ENCODE measurements around the gene KIAA0753.

Gene KIAA0753

DNA sequence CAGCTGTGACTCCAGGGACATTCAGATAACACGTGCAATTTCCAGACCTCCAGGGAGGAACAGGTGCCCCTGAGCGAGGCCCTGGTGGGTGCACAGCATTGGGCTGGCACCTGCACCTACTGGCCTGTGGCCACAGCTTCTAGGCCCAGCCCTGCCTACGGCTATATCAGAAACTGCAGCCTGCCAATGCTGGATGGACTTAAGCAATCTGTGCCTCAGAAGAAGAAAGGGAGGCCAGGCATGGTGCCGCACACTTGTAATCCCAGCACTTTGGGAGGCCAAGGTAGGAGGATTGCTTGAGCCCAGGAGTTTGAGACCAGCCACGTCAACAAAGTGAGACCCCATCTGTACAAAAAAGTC lies 96.5 kb downstream of the KIAA0753 start:
- DNase-seq = no peak

DNA sequence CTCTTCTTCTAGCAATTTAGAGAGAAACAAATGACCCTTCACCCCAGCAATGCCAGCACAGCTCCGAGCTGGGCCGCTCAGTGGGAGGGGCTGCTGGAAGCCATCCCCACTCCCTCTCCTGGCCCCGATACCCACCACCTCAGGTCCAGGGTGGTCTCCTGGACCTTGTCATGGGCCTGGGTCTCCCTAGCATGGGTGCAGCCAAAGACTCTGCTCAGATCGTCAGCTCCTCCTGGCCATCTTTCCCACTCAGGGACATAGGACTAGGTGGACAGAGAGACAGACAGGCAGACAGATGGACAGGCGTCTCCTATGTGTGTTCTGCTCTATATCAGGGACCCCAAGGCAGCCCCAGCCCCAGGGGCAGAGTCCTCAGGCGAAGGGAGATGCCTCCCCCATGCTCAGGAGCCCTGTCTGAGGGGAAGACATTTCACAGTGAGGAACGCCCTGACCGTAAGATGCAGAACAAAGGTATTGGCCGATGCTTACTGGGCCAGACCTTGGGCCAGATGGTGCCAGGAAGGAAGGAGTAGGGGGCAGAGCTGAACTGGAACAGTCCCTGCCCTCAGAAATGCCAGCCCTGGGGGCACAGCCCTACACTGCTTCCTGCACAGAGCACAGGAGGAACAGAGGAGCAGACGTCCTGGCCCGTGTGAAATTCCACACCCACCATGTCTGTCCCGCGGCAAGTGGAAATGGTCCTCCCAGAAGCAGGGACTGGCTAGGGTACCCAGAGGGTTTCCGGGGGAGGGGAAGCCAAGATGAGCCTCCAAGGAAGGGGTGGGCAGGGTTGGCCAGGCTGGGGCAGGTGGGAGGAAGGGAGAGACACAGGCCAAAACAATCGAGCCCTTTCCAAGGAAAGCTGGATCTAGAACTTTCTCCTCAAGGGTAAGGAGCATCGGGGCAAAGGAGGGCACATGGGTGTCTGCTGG lies 97.2 kb downstream of the KIAA0753 start:
- DNase-seq = no peak

DNA sequence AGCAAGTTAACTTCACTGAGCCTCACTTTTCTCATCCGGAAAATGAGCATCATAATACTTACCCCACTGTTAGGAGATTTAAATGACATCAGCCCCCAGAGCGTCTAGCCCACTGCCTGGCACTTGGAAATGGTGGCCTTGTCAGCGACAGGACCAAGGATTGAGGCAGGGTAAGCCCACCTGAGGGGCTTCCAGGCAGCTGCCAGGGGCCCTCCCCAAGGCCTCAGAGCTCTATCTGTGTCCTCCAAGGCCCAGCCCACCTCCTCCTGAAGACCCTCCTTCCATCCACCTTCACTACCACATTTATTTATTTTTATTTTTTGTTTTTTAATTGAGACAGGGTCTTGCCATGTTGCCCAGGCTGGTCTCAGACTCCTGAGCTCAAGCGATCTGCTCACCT lies 97.9 kb downstream of the KIAA0753 start:
- DNase-seq = no peak

DNA sequence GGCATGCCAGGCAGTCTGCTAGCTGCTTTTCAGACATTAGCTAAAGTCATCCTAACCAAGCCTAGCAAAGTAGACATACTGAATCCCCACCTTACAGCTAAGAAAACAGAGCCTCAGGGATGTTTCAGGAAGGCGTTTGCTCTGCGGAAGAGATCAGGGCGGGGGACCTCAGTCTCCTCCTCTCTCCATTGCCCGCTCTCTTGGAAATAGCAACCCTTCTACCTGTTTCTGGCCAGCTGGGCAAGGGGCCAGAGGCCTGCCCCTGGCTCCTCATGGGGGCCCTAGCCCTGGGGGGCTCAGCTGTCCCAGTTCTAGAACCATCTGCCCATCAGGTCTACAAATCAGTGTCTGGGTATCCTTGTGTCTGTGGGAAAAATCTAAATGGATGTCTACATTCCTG lies 98.6 kb downstream of the KIAA0753 start:
- DNase-seq = no peak

DNA sequence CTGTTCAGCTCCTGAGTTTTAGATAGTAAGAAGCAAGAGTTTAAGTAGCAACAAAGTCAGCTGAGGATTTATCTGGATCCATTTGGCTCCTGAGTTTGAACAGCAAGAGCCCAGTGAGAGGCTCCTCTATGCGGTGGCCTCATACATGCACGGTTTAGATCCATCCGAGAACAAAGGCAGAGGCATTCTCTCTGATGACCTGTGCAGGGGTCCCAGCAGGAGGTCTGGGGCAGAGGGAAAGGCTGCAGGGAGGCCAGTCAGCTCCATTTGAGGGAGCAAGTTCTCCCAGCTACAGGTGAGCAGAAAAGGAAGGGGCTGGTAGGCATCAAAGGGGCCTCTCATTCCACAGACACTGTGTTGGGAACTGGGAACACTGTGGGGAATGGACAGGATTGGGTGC lies 100.6 kb downstream of the KIAA0753 start:
- DNase-seq = no peak

DNA sequence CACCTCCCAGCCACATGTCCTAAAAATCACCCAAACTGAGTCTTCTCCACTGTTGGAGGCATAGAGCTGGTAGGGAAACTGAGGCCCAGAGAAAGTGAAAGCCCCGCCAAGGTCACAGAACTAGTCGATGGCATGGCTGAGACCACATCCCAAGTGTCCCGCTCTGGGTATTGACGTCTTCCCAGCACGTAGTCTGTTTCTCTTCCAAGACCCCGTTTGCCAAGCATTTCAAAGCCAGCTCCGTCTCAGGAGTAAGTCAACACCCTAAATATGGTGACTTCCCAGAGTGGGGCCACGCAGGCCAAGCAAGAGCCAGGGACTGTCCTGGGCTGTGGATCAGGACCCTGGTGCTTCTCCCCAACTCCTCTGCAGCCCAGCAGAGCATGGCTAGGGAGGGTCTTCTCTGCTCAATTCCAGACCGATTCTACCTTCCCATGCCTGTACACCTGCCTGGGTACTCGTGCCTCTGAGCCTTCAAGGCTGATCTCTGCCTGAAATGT lies 103.9 kb downstream of the KIAA0753 start:
- DNase-seq = no peak

DNA sequence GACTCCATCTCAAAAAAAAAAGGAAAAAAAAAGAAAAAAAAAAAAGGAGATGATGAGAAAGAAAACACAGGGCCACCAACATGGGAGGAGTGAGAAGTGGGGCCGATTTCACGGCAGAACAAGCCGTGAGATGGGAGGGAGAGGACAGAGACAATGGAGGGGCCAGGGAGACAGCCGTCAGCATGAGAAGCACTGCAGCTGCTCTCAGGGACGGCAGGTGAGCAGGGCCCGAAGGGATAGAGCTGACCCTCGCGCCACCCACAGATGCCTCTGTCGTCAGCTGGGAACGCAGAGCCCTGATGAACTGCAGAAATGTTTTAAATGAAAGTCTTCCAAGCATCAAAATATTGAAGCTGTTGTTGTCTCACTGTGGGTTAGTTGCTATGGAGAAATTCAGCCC lies 104.5 kb downstream of the KIAA0753 start:
- DNase-seq = no peak

DNA sequence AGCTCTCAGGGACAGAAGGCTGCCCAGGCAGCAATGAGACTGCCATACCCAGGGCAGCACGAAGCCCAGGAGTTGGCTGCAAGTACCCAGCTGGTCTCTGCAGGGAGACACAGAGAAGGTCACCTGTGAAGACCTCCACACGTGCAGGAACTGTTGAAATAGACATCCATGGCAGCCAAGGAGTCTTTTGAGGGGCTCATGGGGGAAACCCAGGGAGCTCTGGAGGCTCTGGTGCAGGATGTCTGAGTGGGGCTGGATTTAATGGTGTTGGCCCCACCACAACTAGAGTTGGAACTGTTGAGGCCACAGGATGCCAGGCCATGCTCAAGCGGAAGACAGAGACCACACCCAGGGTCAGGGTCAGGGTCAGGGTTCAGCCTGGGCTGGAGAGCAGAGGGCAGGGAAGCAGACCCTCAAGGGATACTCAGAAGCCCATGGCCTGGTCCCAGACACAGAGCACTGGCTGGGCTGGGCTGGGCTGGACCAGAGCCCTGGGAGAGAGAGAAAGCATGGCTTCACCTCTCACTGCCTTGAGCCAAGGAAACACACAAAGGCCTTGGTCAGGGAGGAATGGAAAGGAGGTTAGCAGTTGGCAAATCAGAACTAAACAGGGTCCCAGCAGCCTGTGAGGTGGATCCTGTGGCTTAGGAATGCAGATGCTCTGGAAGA lies 105.5 kb downstream of the KIAA0753 start:
- no peak for DNase-seq

DNA sequence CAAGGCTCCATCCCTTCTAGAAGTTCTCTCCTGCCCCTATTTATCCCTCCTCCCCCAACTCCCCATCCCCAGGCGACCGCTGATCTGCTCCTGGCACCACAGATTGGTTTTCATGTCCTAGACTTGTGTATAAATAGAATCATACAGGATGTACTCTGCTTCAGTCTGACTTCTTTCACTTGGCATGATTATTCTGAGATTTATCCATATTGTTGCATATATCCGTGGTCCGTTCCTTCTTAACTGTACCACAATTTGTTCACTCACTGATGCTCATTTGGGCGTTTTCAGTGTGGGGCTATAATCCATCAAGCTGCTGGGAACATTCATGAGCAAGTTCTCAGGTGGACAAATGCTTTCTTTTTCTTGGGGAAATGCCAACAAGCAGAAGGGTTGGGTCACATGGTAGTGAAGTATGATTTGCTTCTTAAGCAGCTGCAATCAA lies 108.0 kb downstream of the KIAA0753 start:
- DNase-seq = no peak

DNA sequence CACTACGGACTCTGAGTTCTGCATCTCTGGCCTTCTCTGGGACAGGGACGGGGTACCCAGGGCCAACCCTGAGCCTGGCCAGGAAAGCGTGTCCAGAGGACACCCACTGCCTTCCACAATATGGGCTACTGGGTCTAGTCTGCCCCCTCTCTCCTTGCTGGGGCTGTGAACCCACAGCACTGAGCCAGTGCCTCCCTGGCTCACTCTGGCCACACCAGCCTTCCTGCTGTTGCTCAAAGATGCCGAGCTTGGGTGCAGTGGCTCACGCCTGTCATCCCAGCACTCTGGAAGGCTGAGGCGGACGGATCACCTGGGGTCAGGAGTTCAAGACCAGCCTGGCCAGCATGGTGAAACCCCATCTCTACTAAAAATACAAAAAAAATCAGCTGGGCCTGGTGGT lies 108.9 kb downstream of the KIAA0753 start:
- no peak for DNase-seq

DNA sequence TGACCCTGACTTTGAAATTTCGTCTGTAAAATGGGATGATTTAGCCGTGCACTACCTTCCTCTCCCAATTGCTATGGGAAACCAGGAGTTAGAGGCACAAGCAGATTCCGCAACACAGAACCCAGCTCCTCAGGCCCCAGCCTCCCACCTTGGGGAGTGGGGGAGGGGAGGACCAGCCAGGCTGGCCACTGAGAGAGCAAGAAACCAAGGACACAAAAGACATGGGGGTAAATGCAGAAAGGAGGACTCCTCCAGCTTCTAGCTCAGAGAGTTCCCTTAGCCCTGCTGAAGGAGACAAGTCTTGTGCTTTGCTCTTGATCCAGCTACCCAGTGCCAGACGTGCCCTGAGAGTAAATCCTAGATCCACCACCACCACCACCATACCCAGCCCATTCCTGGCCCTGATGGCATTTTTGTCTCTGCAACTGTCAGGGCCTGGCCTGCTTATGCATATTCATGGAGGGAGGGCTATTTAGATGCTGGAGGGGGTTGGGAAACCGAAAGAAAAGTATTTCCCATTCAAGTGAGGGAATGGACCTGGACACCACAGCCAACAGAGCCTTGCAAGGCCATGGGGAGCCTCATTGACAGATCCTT lies 110.1 kb downstream of the KIAA0753 start:
- DNase-seq = no peak

DNA sequence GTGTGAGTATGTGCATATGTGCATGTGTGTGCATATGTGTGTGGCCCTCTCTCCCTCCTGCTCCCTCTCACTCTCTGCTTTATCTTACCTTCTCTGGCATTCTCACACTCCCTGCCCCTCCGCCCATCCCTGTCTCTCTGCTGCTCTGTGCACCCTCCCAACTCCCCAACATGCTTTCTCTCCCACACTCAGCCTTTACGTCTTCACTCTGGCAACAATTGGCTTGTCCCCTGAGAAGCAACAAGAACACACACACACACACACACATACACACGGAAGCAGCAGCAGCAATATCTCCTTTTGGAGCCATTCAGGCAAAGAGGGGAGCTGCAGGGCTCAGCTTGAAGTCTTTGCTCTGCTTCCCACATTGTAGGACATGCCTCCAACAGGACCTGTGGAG lies 112.0 kb downstream of the KIAA0753 start:
- no peak for DNase-seq
